ENCODE data around the gene ZSCAN10.

The ZSCAN10 gene

DNA sequence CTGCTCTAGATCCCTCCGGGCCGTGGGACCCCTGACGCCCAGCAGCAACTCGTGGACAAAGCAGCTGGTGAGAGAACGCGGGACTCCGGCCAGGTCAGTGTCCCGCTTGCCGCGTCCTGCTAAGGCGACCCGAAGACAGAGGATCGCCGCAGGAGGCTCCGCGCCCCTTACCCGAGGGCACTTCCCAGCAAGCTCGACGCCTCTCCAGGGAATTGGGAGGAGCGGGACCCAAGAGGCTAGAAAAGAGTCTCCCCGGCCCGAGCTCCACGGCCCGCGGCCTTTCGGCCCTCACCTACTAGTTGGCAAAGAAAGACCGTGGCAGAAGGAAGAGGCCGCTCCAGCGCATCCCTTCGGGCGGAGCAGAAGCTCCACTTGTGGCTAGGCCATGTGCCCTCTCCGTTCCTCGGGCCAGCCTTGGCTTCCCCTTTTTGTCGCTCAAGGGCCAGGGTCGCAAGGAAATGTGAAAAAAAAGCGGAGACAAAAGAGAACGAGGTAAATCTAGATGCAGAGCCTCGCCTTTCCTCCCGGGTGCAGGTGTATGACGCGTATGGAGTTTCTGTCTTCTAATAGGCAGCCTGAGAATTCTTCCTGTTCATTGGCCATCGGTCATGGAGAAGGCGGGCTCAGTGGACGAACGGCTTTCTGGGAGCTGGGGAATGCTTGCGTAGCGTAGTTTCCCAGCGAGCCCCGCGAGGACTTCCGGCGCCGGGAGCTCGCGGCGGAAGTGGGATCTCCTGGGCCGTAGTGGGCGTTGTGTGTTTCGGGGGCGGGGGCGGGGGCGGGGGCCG, 35.4 kb upstream of the ZSCAN10 start, which contains the start of gene ZNF213:
TSS of gene ZNF213 (plus strand) at position 692 of the 788 bp plus-strand sequence. CDS start 2,252 bp downstream, outside the sequence.
- DNase-seq (ENCODE audit: low read depth) = peak; percentile 99

DNA sequence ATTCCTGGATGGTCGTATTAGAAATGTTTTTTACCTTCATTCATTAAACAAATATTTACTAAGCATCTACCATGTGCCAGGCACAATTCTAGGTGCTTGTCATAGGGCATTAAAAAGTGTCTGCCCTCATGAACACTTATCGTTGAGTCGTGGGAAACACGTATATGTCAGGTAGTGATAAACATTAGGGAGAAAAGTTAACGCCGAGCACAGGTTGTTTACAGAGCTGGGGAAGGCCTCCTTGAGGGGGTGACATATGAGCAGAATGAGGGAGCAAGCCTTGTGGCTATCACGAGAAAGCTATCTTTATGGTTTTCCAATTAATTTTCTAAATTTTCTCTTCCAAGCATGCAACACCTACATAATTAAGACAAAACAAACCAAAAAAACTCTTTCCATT, 34.8 kb upstream of the ZSCAN10 start:
- DNase-seq (ENCODE audit: low read depth) = no peak

GRCh38 chr16:3131755-3132377, 32.8 kb upstream of the ZSCAN10 start:
- DNase-seq (ENCODE audit: low read depth) = peak; percentile 41

GRCh38 chr16:3129137-3130131, 30.3 kb upstream of the ZSCAN10 start:
- peak; percentile 85 for DNase-seq (ENCODE audit: low read depth)

GRCh38 chr16:3127745-3128144, 28.7 kb upstream of the ZSCAN10 start:
- DNase-seq (ENCODE audit: low read depth) = no peak

DNA sequence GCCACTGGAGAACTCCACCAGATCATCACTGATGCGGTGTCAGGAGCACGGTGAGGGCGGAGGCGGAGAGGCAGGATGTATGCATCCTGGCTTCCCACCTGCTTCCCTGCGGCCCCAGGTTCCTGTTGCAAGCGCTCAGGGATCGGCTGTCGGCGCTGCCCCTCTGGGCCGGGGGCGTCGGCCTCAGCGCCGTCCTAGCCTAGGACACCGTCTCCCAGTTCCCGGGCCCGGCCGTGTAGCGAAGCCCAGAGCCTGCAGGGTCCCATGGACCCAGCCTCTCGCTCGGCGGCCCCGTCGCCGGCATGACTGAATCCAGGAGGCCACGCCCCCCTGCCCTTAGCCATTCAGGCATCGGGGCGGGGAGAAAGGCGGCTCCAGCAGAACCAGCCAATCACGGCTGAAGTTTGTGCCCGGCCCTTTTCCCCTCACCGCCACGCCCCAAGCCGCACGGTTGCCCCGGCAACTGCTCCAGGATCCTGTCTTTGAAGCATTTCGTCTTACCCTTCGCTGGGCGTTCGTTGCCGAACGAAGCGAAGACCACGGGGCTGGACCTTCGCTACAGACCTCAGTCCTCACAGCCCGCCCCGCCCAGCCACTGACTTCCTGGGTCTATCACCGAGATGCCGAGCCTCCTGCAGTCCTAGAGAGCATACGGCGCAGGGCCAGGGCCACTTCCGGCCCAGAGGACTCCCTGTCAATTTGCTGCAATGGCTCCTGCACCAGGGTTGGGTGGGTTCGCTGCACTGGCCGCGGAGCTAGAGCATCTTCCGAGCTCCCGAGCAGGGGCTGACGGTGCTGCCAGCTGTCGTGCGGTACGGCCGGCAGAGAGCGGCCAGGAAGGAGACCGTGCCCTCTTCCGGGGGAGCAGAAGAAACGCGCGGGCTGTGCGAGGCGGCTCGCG, 25.1 kb upstream of the ZSCAN10 start:
- DNase-seq (ENCODE audit: low read depth) = peak; percentile 91

DNA sequence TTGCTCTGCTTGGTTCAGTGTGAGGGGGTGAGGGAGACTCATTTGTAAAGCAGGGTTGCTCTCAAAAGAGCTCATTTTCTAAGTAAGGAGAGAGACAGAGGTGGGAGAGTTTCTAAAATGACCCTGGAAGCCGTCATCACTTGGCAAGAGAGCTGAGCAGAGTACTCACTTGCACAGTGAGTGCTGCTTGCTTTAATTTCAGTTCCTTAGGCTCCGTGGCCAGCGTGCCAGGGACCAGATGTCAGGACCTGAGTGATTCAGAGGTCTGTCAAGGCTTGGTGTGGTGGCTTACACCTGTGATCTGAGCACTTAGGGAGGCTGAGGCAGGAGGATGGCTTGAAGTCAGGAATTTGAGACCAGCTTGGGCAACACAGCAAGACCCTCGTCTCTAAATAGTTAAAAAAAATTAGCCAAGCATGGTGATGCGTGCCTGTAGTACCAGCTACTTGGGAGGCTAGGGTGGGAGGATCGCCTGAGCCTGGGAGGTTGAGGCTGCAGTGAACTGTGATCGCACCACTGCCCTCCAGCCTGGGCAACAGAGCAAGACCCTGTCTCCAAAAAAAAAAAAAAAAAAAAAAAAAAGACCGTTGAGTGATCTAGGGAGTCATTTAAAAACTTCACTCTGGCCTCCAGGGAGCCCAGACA, 24.0 kb upstream of the ZSCAN10 start:
- no peak for DNase-seq (ENCODE audit: low read depth)

GRCh38 chr16:3121851-3122467, 22.9 kb upstream of the ZSCAN10 start:
- DNase-seq (ENCODE audit: low read depth) = no peak

GRCh38 chr16:3120435-3120834, 21.3 kb upstream of the ZSCAN10 start:
- no peak for DNase-seq (ENCODE audit: low read depth)

GRCh38 chr16:3119701-3120408, 20.8 kb upstream of the ZSCAN10 start:
- no peak for DNase-seq (ENCODE audit: low read depth)

DNA sequence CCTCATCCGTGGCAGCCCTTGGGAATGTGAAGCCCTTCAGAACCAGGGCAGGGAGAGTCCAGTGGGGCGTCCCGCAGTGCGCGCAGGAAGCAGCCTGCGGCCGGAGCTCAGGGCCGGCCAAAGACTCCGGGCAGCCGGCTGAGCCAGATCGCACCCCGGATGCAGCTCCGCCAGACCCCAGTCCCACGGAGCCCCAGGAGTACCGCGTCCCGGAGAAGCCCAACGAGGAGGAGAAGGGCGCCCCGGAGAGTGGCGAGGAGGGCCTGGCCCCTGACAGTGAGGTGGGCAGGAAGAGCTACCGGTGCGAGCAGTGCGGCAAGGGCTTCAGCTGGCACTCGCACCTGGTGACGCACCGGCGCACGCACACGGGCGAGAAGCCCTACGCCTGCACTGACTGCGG, 20.2 kb upstream of the ZSCAN10 start:
- DNase-seq (ENCODE audit: low read depth) = no peak

DNA sequence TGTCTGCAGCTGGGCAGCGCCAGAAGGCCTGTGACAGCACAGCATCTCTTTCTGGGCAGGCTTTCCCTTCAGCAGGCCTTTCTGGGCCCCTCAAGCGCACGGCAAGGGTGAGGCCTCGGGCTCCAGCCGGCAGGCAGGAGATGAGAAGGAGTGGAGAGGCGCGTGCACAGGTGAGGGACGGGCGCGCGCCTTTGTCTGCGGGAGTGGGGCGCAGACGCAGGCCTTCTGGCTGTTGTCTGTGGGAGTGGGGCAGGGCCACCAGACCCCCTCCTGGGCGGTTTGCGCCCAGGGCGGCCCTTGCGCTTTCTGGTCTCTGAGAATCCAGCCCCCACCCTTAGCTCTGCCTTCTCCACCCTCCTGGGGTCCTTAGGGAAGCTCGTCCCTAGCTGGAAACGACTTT, 19.8 kb upstream of the ZSCAN10 start:
- no peak for DNase-seq (ENCODE audit: low read depth)

DNA sequence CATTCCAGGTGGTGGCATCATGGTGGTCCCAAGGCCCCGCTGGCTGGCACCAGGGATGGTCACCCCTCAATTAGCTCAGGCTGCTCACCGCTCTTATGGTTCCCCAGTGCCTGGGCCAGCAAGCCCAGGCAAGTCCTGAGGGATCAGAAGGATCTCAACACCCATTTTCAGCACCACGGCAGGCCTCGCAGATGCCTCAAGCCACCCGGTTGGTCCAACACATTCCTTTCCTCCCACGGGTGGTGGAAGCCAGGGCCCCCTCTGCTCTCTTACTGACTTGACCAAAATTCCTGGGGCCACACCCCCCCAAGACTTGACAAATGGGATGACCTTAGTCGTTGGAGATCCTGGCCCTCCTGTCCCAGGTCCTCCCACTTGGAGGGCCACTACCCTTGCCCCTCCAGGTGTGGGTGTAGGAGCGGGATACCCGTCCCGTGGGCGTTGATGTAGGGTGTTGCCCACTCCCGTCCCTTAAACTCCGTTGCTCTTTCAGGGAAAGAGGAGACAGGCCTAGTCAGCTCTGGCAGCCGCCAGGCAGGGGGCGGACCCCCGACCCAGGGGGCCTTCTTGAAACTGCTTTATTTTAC, 19.2 kb upstream of the ZSCAN10 start:
- no peak for DNase-seq (ENCODE audit: low read depth)

DNA sequence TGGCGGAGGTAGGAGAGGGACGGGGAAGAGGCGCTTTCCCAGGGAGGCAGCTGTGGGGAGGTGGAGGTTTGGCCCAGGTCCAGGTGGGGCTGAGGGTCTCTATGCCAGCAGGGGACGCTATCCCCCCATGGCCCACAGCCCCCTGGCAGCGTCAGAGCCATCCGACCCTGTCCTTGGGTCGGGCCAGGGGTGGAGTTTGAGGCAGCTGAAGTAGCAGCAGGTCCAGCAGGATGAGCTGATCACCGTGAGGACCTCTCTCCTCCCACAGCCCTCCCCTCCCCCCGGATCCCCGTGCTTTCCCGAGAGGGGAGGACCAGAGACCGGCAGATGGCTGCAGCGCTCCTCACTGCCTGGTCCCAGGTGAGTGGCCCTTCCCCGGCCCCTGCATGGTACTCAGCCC, 16.5 kb upstream of the ZSCAN10 start:
- DNase-seq (ENCODE audit: low read depth) = no peak

DNA sequence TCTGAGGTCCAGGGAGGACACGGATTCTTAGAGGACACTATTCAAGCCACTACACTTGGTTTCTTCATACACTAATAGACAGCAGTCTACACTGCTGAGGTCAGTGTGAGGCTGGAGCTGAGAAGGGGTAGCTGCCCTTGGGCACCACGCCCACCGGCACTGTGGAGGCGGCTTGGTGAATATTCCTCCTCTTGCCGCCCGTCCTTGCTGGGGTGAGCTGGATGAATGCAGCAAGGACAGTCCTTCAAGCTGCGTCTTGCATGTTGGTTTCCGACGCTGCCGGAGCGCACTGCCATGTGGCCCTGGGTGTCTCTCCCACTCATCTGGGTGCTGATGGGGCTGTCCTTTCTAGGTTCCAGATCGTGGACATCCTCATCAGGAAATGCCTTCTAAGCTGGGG, 15.9 kb upstream of the ZSCAN10 start:
- DNase-seq (ENCODE audit: low read depth) = no peak

GRCh38 chr16:3113765-3114479, 14.8 kb upstream of the ZSCAN10 start:
- no peak for DNase-seq (ENCODE audit: low read depth)

- DNase-seq (ENCODE audit: low read depth) = no peak
Observed at GRCh38 chr16:3112881-3113574, 13.9 kb upstream of the ZSCAN10 start.

Data from iris pigment epithelial cell (primary cell).